PC-9 (cell line): Measurements from ENCODE around the gene ARHGEF1.

Source experiments
- EZH2 ChIP-seq: fragments of 200-600 bp; sonication (generic); IDR thresholded peaks from 2 replicates; pipeline ENCODE4 v1.8.0; 2017; ENCODE audit warnings: antibody characterized with exemption, low read depth
- TF ChIP-seq, protein P1 (sequence below): fragments of 200-600 bp; sonication (generic); conservative IDR thresholded peaks from 2 replicates; pipeline ENCODE4 v1.6.1; 2017; ENCODE audit warnings: mixed run types, antibody characterized with exemption, mild to moderate bottlenecking, moderate library complexity

DNA sequence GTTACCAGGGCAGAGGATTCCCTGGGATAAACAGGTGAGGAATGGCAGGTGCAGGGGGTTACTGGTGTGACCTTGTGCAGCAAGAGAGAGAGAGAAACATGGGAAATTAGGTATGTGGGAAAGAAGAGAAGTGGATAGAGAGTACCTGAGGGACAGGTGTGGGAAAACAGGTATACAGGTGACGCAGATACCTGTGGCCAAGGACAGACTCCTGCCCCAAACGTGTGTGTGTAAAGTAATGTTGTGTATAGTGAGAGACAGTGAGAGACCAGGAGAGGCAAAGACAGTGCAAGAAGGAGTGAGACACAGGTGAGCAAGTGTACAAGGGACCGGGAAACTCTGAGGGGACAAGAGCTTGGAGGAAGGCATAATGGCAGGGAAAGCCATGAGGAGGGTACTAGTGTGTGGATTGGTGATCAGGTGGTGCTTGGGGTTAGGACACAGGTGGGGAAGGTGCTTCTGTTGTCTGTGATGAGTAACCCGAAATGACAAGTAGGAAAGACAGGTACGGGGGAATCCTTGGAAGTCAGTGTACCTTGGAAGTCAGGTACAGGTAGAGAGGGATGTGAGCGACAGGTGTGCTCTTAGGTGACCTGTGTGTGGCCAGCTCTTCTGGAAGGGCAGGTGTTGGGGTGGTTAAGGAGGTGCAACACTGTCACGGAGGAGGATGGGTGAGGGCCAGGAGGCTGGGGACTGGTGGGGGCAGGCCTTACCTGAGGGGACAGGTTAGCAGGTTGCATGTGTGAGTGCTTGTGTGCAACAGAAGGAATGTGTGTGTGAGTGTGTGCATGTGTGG, 42.4 kb downstream of the ARHGEF1 start:
- TF ChIP-seq, protein P1, sequence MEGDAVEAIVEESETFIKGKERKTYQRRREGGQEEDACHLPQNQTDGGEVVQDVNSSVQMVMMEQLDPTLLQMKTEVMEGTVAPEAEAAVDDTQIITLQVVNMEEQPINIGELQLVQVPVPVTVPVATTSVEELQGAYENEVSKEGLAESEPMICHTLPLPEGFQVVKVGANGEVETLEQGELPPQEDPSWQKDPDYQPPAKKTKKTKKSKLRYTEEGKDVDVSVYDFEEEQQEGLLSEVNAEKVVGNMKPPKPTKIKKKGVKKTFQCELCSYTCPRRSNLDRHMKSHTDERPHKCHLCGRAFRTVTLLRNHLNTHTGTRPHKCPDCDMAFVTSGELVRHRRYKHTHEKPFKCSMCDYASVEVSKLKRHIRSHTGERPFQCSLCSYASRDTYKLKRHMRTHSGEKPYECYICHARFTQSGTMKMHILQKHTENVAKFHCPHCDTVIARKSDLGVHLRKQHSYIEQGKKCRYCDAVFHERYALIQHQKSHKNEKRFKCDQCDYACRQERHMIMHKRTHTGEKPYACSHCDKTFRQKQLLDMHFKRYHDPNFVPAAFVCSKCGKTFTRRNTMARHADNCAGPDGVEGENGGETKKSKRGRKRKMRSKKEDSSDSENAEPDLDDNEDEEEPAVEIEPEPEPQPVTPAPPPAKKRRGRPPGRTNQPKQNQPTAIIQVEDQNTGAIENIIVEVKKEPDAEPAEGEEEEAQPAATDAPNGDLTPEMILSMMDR: no peak
- TF ChIP-seq EZH2: no peak
